ENCODE measurements around the gene BEGAIN. TPM values are rescaled to one million over a fixed set of nuclear protein-coding genes. Genes with fewer than 3 reads are reported as not detected.

The BEGAIN gene
- total and polyA plus RNA-seq, 4 donors = 0.27 to 1.6 (median 1.3) TPM

DNA sequence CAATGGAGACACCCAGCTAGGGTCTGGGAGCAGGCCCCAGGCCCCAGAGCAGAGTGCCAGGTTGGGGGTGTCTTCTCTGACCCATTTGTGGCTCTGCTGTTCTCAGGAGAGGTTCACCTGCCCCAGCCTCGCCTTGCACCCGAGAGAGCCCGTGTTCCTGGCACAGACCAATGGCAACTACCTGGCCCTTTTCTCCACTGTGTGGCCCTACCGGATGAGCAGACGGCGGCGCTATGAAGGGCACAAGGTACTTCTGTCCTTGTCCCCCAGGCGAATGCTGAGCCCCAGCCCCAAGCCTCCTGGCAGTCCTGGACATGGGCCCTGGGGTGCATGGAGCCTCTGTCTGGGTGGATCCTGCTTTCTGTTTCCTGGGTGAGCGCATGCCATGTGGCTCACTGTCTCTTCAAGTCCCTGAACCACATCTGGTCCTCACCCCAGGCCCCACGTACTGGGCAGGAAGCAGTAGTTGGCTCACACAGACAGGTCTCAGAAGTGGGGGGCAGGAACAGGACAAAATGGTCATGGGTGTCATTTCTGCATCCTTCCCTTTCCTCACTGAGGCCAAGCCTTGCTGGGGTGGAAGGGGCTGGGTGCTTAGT is 58.2 kb downstream of the BEGAIN start:
- Histone ChIP-seq H3K27ac (ENCODE audit: low read depth in 1 of 2, low read length in 1 of 2) (no peak overlapping the region), H3K36me3 (ENCODE audit: control insufficient read depth in 4 of 4, insufficient read depth in 4 of 4, low read length in 4 of 4) (peaks cover 3 to 38% (median 7%) of the 10 kb centered on the region in 4 donors), H3K9me3 (ENCODE audit: control insufficient read depth in 4 of 4, insufficient read depth in 3 of 4, low read length in 3 of 4) (peaks cover 0 to 4% (median 0%) of the 10 kb centered on the region in 4 donors), H3K4me1 (ENCODE audit: control insufficient read depth in 5 of 5, insufficient read depth in 5 of 5, low read length in 5 of 5) (peaks cover 0 to 2% (median 0%) of the 10 kb centered on the region in 5 donors), H3K27me3 (ENCODE audit: control insufficient read depth in 3 of 3, insufficient read depth in 3 of 3, low read length in 2 of 3) (no peaks in the 10 kb centered on the region), H3K9ac (ENCODE audit: insufficient read depth in 1 of 2, low read length in 2 of 2) (no peak overlapping the region), H3K4me3 (no peak overlapping the region)
- 79 to 92% methylated on average over 10 of the region's 10 CpGs for WGBS, 2 donors
- ATAC-seq (ENCODE audit: insufficient read depth, low FRiP score) (no peak), DNase-seq (no peak)
- TF ChIP-seq, protein P1, sequence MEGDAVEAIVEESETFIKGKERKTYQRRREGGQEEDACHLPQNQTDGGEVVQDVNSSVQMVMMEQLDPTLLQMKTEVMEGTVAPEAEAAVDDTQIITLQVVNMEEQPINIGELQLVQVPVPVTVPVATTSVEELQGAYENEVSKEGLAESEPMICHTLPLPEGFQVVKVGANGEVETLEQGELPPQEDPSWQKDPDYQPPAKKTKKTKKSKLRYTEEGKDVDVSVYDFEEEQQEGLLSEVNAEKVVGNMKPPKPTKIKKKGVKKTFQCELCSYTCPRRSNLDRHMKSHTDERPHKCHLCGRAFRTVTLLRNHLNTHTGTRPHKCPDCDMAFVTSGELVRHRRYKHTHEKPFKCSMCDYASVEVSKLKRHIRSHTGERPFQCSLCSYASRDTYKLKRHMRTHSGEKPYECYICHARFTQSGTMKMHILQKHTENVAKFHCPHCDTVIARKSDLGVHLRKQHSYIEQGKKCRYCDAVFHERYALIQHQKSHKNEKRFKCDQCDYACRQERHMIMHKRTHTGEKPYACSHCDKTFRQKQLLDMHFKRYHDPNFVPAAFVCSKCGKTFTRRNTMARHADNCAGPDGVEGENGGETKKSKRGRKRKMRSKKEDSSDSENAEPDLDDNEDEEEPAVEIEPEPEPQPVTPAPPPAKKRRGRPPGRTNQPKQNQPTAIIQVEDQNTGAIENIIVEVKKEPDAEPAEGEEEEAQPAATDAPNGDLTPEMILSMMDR (IDR thresholded peaks at IDR 0.05; ENCODE audit: control extremely low read depth, extremely low read depth) = no peak

DNA sequence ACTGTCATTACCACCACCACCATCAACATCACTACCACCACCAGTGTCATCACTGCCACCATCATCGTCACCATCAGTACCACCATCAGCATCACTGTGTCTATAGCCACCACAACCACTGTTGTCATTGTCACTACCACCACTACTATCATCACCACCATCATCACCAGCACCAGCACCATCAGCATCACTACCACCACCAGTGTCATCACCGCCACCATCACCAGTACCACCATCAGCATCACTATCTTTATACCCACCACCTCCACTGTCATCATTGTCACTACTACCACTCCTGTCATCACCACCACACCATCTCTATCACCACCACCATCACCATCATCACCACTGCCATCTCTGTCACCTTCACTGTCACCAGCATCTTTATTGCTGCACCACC is 60.6 kb downstream of the BEGAIN start:
- Histone ChIP-seq H3K9me3 (ENCODE audit: control insufficient read depth in 4 of 4, insufficient read depth in 3 of 4, low read length in 3 of 4) (peaks cover 0 to 4% (median 0%) of the 10 kb centered on the region in 4 donors), H3K27ac (ENCODE audit: low read depth in 1 of 2, low read length in 1 of 2) (no peak overlapping the region), H3K4me3 (no peak overlapping the region), H3K9ac (ENCODE audit: insufficient read depth in 1 of 2, low read length in 2 of 2) (no peak overlapping the region), H3K4me1 (ENCODE audit: control insufficient read depth in 5 of 5, insufficient read depth in 5 of 5, low read length in 5 of 5) (peaks cover 0 to 2% (median 0%) of the 10 kb centered on the region in 5 donors), H3K36me3 (ENCODE audit: control insufficient read depth in 4 of 4, insufficient read depth in 4 of 4, low read length in 4 of 4) (peaks cover 3 to 37% (median 7%) of the 10 kb centered on the region in 4 donors), H3K27me3 (ENCODE audit: control insufficient read depth in 3 of 3, insufficient read depth in 3 of 3, low read length in 2 of 3) (no peaks in the 10 kb centered on the region)
- TF ChIP-seq, protein P1 (IDR thresholded peaks at IDR 0.05; ENCODE audit: control extremely low read depth, extremely low read depth) = no peak
- ATAC-seq (ENCODE audit: insufficient read depth, low FRiP score) (no peak), DNase-seq (no peak)
- 90 to 96% methylated on average over 2 of the region's 2 CpGs for WGBS, 2 donors

DNA sequence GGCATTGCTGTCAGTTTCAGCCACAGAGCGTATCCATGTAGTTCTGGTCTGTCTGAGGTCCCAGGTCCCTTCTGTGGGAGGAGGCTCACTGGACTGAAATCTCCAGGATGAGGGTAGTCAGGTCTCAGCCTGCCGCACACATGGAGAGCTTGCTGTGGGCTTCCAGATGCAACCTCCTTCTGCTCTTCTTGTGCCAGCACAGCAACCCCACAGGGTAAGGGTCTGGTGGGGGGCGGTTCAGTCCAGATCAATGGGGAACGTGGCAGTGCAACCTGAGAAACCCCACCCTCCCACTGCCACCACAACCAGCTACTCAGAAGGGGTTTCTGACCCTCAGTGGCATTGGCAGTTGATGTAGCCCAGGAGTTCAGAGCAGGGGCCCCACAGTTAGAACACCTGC is 61.2 kb downstream of the BEGAIN start:
- ATAC-seq (ENCODE audit: insufficient read depth, low FRiP score) (no peak), DNase-seq (no peak)
- Histone ChIP-seq H3K9ac (ENCODE audit: insufficient read depth in 1 of 2, low read length in 2 of 2) (no peak overlapping the region), H3K27me3 (ENCODE audit: control insufficient read depth in 3 of 3, insufficient read depth in 3 of 3, low read length in 2 of 3) (no peaks in the 10 kb centered on the region), H3K4me1 (ENCODE audit: control insufficient read depth in 5 of 5, insufficient read depth in 5 of 5, low read length in 5 of 5) (peaks cover 0 to 2% (median 0%) of the 10 kb centered on the region in 5 donors), H3K27ac (ENCODE audit: low read depth in 1 of 2, low read length in 1 of 2) (no peak overlapping the region), H3K36me3 (ENCODE audit: control insufficient read depth in 4 of 4, insufficient read depth in 4 of 4, low read length in 4 of 4) (peaks cover 3 to 35% (median 7%) of the 10 kb centered on the region in 4 donors), H3K4me3 (no peak overlapping the region), H3K9me3 (ENCODE audit: control insufficient read depth in 4 of 4, insufficient read depth in 3 of 4, low read length in 3 of 4) (peaks cover 0 to 4% (median 0%) of the 10 kb centered on the region in 4 donors)
- TF ChIP-seq, protein P1 (IDR thresholded peaks at IDR 0.05; ENCODE audit: control extremely low read depth, extremely low read depth) = no peak
- 97 to 98% methylated on average over 4 of the region's 4 CpGs for WGBS, 2 donors

Data from lung (tissue), 12 donors.